ENCODE results near the gene GFRAL.
A peak's percentile ranks its signal among the peaks of the same experiment; 100 is the strongest.

GFRAL gene

DNA sequence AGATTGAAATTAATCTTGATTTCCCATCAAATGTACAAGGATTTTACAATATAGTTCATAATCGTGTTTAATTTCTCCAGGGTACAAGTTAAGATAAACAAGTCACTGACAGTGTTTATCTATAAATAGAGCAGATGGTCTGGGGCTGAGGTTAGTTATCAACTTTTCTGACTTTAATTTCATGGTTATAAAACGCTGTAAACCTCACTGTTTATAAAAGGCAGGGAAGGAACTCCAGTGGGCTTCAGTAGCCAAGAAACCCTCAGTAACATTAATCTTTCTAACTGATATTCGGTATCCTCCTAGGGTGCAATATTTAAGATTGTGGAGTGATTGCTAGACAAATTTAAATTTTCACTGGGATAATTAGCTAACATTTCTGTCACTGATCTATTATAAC, 68.6 kb downstream of the GFRAL start:
- Histone ChIP-seq H3K27ac (ENCODE audit: low read depth, low read length) (no peak overlapping the region), H3K9ac (ENCODE audit: low read length) (no peak overlapping the region), H3K36me3 (ENCODE audit: control insufficient read depth in 1 of 2, insufficient read depth in 2 of 2, low read length in 2 of 2) (no peaks in the 10 kb centered on the region), H3K4ac (ENCODE audit: low read depth, low read length) (no peak overlapping the region), H3K14ac (ENCODE audit: low read length) (no peak overlapping the region), H2AFZ (ENCODE audit: insufficient read depth, low read length, poor library complexity) (no peak overlapping the region), H4K8ac (ENCODE audit: low read depth, low read length) (no peak overlapping the region), H3K4me2 (ENCODE audit: low read length) (no peak overlapping the region), H2AK5ac (ENCODE audit: low read length) (no peak overlapping the region), H3K23ac (ENCODE audit: low read length) (no peak overlapping the region), H3K9me3 (ENCODE audit: insufficient read depth, low read depth, low read length) (no peaks in the 10 kb centered on the region), H3K79me1 (ENCODE audit: low read length) (no peaks in the 10 kb centered on the region), H3K79me2 (ENCODE audit: control insufficient read depth, insufficient read depth, low read length, poor library complexity) (no peaks in the 10 kb centered on the region), H3K4me3 (ENCODE audit: low read depth, low read length) (no peak overlapping the region), H3K18ac (ENCODE audit: low read length) (no peak overlapping the region), H2BK12ac (ENCODE audit: low read length) (no peak overlapping the region), H4K12ac (ENCODE audit: low read depth, low read length) (no peak overlapping the region), H3K27me3 (ENCODE audit: insufficient read depth, low read length) (no peaks in the 10 kb centered on the region), H3K4me1 (ENCODE audit: control insufficient read depth in 1 of 2, insufficient read depth in 2 of 2, low read length in 2 of 2) (no peaks in the 10 kb centered on the region), H4K91ac (ENCODE audit: low read depth, low read length) (no peak overlapping the region), H2BK5ac (ENCODE audit: low read depth, low read length, poor library complexity) (no peak overlapping the region), H2BK120ac (ENCODE audit: insufficient read depth, low read length, poor library complexity) (no peak overlapping the region)
- no peak for DNase-seq
- WGBS (ENCODE audit: extremely low coverage, insufficient coverage, insufficient read length), result no CpG with 5 or more reads among the region's 3 CpGs

DNA sequence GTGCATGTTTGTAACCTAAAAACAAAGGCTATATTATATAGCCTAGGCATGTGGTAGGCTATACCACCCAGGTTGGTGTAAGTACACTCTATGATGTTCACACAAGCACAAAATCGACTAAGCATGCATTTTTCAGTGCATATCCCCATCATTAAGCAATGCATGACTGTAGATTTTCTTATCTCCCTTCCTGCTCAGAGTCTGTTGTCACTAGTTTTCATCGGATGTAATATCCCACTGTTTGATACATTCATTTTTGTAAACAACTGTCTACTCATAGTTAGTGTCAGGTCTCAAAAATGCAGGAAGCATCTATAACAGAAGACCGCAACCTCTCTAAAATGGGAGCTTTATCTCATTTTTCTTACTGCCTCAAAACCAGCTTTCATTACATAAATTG, 70.7 kb downstream of the GFRAL start:
- H2BK120ac ChIP-seq (ENCODE audit: insufficient read depth, low read length, poor library complexity), result no peak overlapping the region
- DNase-seq, result peak; percentile 19 to 74
- no peaks in the 10 kb centered on the region for H3K9me3 ChIP-seq (ENCODE audit: insufficient read depth, low read depth, low read length)
- H3K79me2 ChIP-seq (ENCODE audit: control insufficient read depth, insufficient read depth, low read length, poor library complexity), result no peaks in the 10 kb centered on the region
- no peak overlapping the region for H2AK5ac ChIP-seq (ENCODE audit: low read length)
- H3K4me1 ChIP-seq (ENCODE audit: control insufficient read depth in 1 of 2, insufficient read depth in 2 of 2, low read length in 2 of 2), result no peaks in the 10 kb centered on the region
- H3K23ac ChIP-seq (ENCODE audit: low read length), result no peak overlapping the region
- no peak overlapping the region for H2BK12ac ChIP-seq (ENCODE audit: low read length)
- no peak overlapping the region for H2AFZ ChIP-seq (ENCODE audit: insufficient read depth, low read length, poor library complexity)
- H3K4ac ChIP-seq (ENCODE audit: low read depth, low read length), result no peak overlapping the region
- WGBS (ENCODE audit: extremely low coverage, insufficient coverage, insufficient read length), result no CpG with 5 or more reads among the region's 3 CpGs
- no peak overlapping the region for H3K4me3 ChIP-seq (ENCODE audit: low read depth, low read length)
- H3K79me1 ChIP-seq (ENCODE audit: low read length), result no peaks in the 10 kb centered on the region
- H3K9ac ChIP-seq (ENCODE audit: low read length), result no peak overlapping the region
- no peak overlapping the region for H4K8ac ChIP-seq (ENCODE audit: low read depth, low read length)
- H3K18ac ChIP-seq (ENCODE audit: low read length), result no peak overlapping the region
- no peak overlapping the region for H3K27ac ChIP-seq (ENCODE audit: low read depth, low read length)
- no peak overlapping the region for H4K12ac ChIP-seq (ENCODE audit: low read depth, low read length)
- H3K14ac ChIP-seq (ENCODE audit: low read length), result no peak overlapping the region
- no peak overlapping the region for H2BK5ac ChIP-seq (ENCODE audit: low read depth, low read length, poor library complexity)
- H4K91ac ChIP-seq (ENCODE audit: low read depth, low read length), result no peak overlapping the region
- no peak overlapping the region for H3K4me2 ChIP-seq (ENCODE audit: low read length)
- H3K36me3 ChIP-seq (ENCODE audit: control insufficient read depth in 1 of 2, insufficient read depth in 2 of 2, low read length in 2 of 2), result no peaks in the 10 kb centered on the region
- no peaks in the 10 kb centered on the region for H3K27me3 ChIP-seq (ENCODE audit: insufficient read depth, low read length)

DNA sequence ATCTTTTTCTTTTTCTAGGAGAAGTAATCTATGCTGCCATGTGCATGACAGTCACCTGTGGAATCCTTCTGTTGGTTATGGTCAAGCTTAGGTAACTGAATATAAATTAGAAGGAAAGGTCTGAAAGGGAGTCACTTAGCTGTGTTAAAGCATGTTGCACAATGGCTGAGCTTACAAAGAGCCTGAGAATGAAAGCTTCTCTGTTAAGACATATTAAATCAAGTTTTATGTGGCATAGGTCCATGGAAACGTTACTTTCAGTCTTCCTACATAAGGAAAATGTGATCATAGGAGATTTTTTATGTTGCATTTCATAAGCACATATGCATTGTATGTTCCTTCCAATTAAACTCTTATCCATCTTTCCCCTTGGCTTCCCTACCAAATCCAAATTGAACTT, 72.1 kb downstream of the GFRAL start:
- H4K91ac ChIP-seq (ENCODE audit: low read depth, low read length), result no peak overlapping the region
- no peaks in the 10 kb centered on the region for H3K27me3 ChIP-seq (ENCODE audit: insufficient read depth, low read length)
- H3K9ac ChIP-seq (ENCODE audit: low read length), result no peak overlapping the region
- no peaks in the 10 kb centered on the region for H3K9me3 ChIP-seq (ENCODE audit: insufficient read depth, low read depth, low read length)
- H4K12ac ChIP-seq (ENCODE audit: low read depth, low read length), result no peak overlapping the region
- no peak overlapping the region for H3K4ac ChIP-seq (ENCODE audit: low read depth, low read length)
- H3K79me1 ChIP-seq (ENCODE audit: low read length), result no peaks in the 10 kb centered on the region
- WGBS (ENCODE audit: extremely low coverage, insufficient coverage, insufficient read length), result no CpG with 5 or more reads among the region's 1 CpG
- no peak overlapping the region for H2AFZ ChIP-seq (ENCODE audit: insufficient read depth, low read length, poor library complexity)
- no peak overlapping the region for H3K4me2 ChIP-seq (ENCODE audit: low read length)
- H3K27ac ChIP-seq (ENCODE audit: low read depth, low read length), result no peak overlapping the region
- H2BK120ac ChIP-seq (ENCODE audit: insufficient read depth, low read length, poor library complexity), result no peak overlapping the region
- H4K8ac ChIP-seq (ENCODE audit: low read depth, low read length), result no peak overlapping the region
- no peaks in the 10 kb centered on the region for H3K36me3 ChIP-seq (ENCODE audit: control insufficient read depth in 1 of 2, insufficient read depth in 2 of 2, low read length in 2 of 2)
- peak; percentile 18 to 62 for DNase-seq
- H2BK12ac ChIP-seq (ENCODE audit: low read length), result no peak overlapping the region
- no peak overlapping the region for H2AK5ac ChIP-seq (ENCODE audit: low read length)
- H3K4me1 ChIP-seq (ENCODE audit: control insufficient read depth in 1 of 2, insufficient read depth in 2 of 2, low read length in 2 of 2), result no peaks in the 10 kb centered on the region
- H3K18ac ChIP-seq (ENCODE audit: low read length), result no peak overlapping the region
- no peak overlapping the region for H2BK5ac ChIP-seq (ENCODE audit: low read depth, low read length, poor library complexity)
- no peak overlapping the region for H3K4me3 ChIP-seq (ENCODE audit: low read depth, low read length)
- H3K79me2 ChIP-seq (ENCODE audit: control insufficient read depth, insufficient read depth, low read length, poor library complexity), result no peaks in the 10 kb centered on the region
- H3K23ac ChIP-seq (ENCODE audit: low read length), result no peak overlapping the region
- no peak overlapping the region for H3K14ac ChIP-seq (ENCODE audit: low read length)

DNA sequence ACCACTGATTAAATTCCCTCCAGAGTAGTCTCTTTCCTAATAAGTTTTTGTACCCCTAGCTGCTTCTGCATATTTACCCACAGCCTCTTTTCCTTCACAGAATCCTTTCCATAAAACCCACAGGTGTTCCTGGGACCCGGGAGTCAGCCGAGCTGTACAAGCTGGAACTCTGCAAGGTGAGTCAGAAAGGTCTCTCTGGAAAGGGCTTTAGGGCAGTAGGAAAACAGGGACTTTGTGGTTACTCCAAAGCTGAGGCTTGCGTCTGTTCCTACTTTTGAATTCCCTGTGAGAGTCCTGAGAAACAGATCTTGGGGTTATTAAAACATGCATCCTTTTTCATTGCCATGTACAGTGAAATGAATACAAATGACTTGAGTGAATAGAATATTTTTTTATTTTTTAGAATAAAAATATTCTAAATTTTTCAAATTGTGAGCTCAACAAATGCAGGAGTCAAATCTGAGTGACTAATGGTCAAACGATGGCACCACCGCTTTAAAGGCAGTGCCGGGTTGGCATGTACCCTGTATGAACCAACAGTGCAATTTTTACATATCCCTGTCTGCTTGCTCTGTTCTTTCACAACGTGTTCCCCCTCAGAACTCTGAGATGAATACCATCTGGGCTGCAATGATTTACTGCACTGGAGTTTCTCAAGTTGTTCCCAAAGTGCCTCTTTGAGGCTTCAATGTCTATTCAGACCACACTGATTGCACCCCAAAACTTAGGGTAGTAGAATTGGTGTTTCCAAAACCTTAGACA, 78.4 kb downstream of the GFRAL start:
- H3K9ac ChIP-seq (ENCODE audit: low read length), result no peak overlapping the region
- no peak overlapping the region for H3K14ac ChIP-seq (ENCODE audit: low read length)
- WGBS (ENCODE audit: extremely low coverage, insufficient coverage, insufficient read length), result no CpG with 5 or more reads among the region's 7 CpGs
- no peak overlapping the region for H2BK12ac ChIP-seq (ENCODE audit: low read length)
- no peaks in the 10 kb centered on the region for H3K4me1 ChIP-seq (ENCODE audit: control insufficient read depth in 1 of 2, insufficient read depth in 2 of 2, low read length in 2 of 2)
- no peak overlapping the region for H2BK5ac ChIP-seq (ENCODE audit: low read depth, low read length, poor library complexity)
- H4K91ac ChIP-seq (ENCODE audit: low read depth, low read length), result no peak overlapping the region
- H2AK5ac ChIP-seq (ENCODE audit: low read length), result no peak overlapping the region
- H4K8ac ChIP-seq (ENCODE audit: low read depth, low read length), result no peak overlapping the region
- H3K4me2 ChIP-seq (ENCODE audit: low read length), result no peak overlapping the region
- H3K4ac ChIP-seq (ENCODE audit: low read depth, low read length), result no peak overlapping the region
- no peaks in the 10 kb centered on the region for H3K9me3 ChIP-seq (ENCODE audit: insufficient read depth, low read depth, low read length)
- no peaks in the 10 kb centered on the region for H3K27me3 ChIP-seq (ENCODE audit: insufficient read depth, low read length)
- H3K4me3 ChIP-seq (ENCODE audit: low read depth, low read length), result no peak overlapping the region
- H2BK120ac ChIP-seq (ENCODE audit: insufficient read depth, low read length, poor library complexity), result no peak overlapping the region
- DNase-seq, result peak; percentile 13 to 25
- no peaks in the 10 kb centered on the region for H3K79me2 ChIP-seq (ENCODE audit: control insufficient read depth, insufficient read depth, low read length, poor library complexity)
- H3K27ac ChIP-seq (ENCODE audit: low read depth, low read length), result no peak overlapping the region
- no peak overlapping the region for H4K12ac ChIP-seq (ENCODE audit: low read depth, low read length)
- H3K23ac ChIP-seq (ENCODE audit: low read length), result no peak overlapping the region
- H3K36me3 ChIP-seq (ENCODE audit: control insufficient read depth in 1 of 2, insufficient read depth in 2 of 2, low read length in 2 of 2), result no peaks in the 10 kb centered on the region
- no peaks in the 10 kb centered on the region for H3K79me1 ChIP-seq (ENCODE audit: low read length)
- no peak overlapping the region for H3K18ac ChIP-seq (ENCODE audit: low read length)
- no peak overlapping the region for H2AFZ ChIP-seq (ENCODE audit: insufficient read depth, low read length, poor library complexity)

All from trophoblast cell (in vitro differentiated cells and primary cell).